NCI-H2081 (cell line): ENCODE results near the gene CELF2.

Experiments used
- DNase-seq, 2 experiments: peaks; one replicate each; lab custom pipeline; 2025; lab: John Stamatoyannopoulos, UW

The CELF2 gene

DNA sequence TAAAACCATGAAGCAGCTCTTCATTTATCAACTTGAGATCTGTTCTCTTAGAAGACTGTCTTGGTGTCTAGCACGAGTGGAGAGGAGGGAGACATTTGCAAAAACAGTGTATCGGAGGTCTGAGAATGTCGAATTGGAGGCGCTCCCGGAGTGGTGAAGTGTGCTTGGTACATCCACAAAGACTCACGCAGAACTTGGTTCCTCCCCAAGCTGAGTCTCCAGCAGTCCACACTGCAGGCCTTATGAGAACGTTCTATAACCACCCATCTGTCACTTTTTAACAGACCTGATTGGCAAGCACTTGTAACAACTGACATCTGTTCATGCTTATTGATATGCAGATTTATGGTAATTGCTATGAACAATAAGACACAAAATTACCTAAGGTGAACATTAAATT, 261.6 kb downstream of the CELF2 start:
- DNase-seq = no peak

- DNase-seq = no peak
These were observed 262.7 kb downstream of the CELF2 start for GRCh38 chr10:11280187-11280932.

- DNase-seq = no peak
These were observed 264.5 kb downstream of the CELF2 start for GRCh38 chr10:11282156-11282555.

DNA sequence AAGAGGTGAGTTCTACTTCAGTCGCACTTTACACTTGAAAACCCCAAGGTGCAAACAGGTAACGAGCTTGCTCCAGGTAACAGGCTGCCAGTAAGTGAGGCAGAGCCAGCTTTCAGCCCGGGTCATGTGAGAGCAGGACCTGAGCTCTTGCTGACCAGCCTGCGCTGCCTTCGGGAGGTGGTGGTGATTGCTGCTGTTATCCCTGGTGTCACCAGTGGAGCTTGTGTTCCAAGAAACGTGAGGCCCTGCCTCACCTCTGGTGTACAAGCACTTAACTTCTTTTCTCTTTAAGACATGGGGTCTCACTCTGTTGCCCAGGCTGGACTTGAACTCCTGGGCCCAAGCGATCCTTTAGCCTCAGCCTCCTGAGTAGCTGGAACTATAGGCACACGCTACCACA, 265.0 kb downstream of the CELF2 start:
- DNase-seq = no peak

- DNase-seq = no peak
These were observed 266.8 kb downstream of the CELF2 start for GRCh38 chr10:11284291-11285085.

- no peak for DNase-seq
These were observed 267.5 kb downstream of the CELF2 start for GRCh38 chr10:11285171-11285570.

- DNase-seq = no peak
These were observed 268.7 kb downstream of the CELF2 start for GRCh38 chr10:11286261-11286852.

DNA sequence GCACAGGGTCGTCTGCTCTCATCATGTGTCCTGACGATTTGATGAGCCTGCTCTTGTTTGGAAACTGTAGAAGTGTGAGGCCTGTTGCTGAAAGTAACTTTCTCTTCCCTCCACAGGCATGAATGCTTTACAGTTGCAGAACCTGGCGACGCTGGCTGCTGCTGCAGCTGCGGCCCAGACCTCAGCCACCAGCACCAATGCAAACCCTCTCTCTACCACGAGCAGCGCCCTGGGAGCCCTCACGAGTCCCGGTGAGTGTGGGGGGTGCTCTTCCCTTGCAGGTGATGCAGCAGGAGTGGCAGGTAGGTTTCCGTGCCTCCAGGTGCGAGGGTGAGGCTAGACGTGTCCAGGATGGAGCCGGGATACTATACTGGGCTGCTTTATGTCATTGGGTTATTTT, 270.6 kb downstream of the CELF2 start:
- DNase-seq = no peak

- DNase-seq = no peak
These were observed 272.7 kb downstream of the CELF2 start for GRCh38 chr10:11290156-11290890.

DNA sequence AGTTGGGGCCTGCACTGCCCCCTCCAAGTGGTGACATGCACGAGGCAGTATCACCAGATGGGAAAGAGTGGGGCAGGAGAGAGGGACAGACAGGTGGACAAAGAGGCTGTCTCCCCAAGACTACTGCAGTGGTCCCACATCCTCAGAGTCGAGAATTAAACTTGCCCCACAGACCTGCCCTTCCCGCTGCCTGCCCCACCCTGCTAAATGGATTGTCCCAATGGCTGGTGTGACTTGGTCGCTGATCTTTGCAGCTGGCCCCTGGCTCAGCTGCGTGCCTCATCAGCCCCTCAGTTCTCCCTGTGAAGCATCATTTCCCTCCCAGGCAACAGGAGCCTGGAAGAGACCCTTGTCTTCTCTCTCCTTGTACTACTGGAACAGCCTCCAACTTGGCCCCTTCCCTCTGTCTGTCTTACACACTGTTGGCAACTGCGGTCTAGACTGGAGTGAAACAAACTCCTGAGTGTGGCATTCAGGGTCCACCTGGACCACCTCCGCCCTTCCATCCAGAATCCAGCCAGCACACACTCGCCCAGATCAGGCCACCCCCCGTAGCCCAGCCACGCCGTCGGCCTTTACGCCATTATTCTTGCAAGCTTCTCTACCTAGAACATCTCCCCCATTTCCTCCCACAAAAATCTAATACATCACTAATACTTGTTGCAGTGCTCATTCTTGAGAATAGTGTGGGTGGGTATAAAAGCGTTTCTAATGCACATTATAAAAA, 275.1 kb downstream of the CELF2 start:
- no peak for DNase-seq

GRCh38 chr10:11293332-11293731, 275.7 kb downstream of the CELF2 start:
- no peak for DNase-seq

DNA sequence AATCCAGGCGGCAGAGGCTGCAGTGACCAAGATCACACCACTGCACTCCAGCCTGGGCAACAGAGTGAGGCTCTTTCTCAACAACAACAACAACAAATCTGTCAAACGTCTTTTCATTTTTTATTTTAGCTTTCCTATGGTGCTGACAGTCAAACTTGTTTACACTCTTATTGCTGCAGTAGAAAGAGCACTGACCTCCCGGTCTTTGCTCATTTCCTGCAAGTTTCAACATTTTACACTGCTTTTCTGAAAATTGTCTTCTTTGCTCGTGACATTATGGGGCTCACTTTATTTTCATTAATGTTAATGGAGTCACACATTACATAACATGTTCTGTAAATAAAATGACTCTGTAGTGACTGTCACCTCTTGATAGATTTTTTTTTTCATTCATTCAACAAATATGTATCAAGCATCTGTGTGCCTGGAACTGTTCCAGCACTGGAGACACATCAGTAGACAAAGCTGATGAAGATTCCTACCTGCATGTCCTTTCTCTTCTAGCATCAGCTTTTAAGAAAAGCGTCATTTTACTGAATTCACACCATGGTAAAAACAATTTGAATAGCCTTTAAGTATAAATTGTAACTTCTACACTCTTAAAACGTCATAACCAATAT, 277.3 kb downstream of the CELF2 start:
- DNase-seq = no peak

- DNase-seq = no peak
These were observed 277.8 kb downstream of the CELF2 start for GRCh38 chr10:11295492-11295891.

GRCh38 chr10:11297136-11297535, 279.5 kb downstream of the CELF2 start:
- no peak for DNase-seq

DNA sequence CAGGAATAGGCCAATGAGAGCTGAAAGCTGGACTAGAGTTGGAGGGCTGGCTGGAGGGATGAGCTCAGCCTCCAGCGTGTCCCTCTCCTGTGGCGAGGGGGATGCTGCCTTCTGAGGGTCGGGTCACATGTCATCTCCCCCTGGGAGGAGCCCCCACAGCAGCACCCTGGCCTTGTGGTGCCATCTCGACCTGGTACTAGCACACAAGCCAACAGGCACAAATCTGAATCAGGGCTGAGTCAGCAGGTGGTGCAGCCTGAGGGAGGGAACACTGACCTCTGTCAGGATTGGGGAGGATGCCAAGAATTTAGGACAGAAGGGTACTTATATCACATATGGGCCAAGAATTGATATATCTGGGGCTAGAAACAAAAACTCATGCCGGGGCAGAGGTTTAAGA, 280.4 kb downstream of the CELF2 start:
- no peak for DNase-seq

DNA sequence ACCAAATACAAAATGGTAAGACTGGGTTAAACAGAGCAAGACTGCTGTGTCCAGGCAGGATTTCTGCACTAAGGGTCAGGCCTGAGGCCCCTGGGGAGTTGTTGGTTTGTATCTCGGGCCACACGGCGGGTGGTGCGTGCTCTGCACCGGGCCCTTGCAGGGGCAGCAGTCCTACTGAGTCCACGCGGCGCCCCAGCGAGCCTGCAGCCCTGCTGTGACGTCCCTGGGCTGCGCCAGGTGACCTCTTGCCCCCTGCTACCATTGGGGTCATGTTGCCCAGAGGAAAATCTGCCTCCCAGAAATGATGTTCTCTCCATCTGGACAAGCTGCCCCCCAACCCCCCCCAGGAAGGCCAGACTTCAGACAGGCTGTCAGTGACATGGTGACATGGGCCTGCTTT, 281.5 kb downstream of the CELF2 start:
- DNase-seq = no peak

GRCh38 chr10:11300026-11300425, 282.4 kb downstream of the CELF2 start:
- no peak for DNase-seq

GRCh38 chr10:11300563-11300962, 282.9 kb downstream of the CELF2 start:
- DNase-seq = no peak

GRCh38 chr10:11301571-11302111, 284.0 kb downstream of the CELF2 start:
- DNase-seq = no peak

DNA sequence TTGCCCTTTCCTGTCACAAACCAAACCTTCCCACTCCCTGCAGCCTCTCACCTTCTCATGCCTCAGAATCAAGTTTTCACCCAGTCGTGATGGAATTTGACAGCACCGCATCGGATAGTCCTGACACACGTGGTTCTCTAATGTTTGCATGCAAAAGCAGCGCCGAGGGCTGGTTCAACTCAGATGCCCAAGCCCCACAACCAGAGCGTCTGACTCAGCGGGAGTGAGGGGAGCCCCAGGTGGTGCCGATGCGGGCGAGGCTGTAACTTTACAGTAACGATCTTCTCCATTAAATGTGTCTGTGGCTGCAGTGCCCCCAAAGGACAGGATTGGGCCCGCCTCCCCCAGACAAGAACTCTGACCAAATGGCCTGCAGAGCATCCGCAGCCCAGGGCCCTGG, 284.5 kb downstream of the CELF2 start:
- DNase-seq = no peak
